Measurements from ENCODE around the gene AURKAIP1. TPM values are rescaled to one million over a fixed set of nuclear protein-coding genes. Genes with fewer than 3 reads are reported as not detected.

The AURKAIP1 gene
- total and polyA plus RNA-seq, 2 of the 13 experiments (the other 11 are each of a cell fraction or from before 2014, with no cell fraction given), result 69.5 to 175 TPM

DNA sequence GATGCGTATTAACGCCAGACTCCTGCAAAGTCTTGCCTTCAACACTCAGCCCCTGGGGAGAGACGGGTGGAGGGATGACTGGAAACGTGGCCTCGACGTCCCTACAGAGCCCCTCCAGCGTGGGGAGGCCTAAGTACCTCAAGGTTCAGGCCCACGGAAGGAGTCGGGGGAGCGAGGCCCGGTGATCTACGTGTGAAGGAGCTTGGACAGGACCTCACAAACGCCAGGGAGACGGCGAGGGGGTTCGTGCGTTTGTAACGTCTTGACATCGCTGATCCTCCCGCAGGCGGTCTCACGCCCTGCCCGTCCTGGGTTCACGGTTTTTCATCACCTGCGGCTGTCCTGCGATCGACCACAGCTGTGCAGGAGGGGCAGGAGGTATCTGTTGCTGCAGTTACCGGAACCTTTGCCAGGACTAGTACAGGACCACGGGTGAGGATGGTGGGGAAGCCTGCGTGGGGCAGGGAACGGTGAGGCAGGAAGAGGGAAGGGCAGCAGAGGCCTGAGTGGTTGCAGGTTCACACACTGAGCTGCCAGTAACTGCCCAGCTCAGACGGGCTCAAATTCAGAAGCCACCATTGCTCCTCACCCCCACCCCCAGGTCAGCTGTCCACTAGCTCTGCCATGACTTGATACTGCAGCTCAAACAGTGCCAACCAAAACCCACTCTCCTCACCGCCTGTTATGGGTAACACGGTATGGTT lies 25.0 kb upstream of the AURKAIP1 start:
- Histone ChIP-seq H4K20me1 (ENCODE audit: insufficient read depth, low read length) (peaks cover 17% of the 10 kb centered on the region), H3K4me1 (ENCODE audit: insufficient read depth, low read length) (peaks cover 56% of the 10 kb centered on the region), H3K27me3 (ENCODE audit: control insufficient read depth in 1 of 2, insufficient read depth in 2 of 2, low read length in 2 of 2) (no peaks in the 10 kb centered on the region), H3K36me3 (replicated peaks in 1 of 2; ENCODE audit: control insufficient read depth in 1 of 2, insufficient read depth in 2 of 2, low read length in 2 of 2) (peaks cover 10 to 42% of the 10 kb centered on the region in 2 experiments; a peak in 4 of 5 replicates), H2AFZ (ENCODE audit: low read length) (no peak overlapping the region), H3K4me2 (ENCODE audit: low read depth, low read length) (peak overlapping the region; percentile 94), H3K9me3 (ENCODE audit: low read length) (no peaks in the 10 kb centered on the region), H3K27ac (ENCODE audit: extremely low read length, insufficient read depth, low read length) (peak overlapping the region; percentile 85), H3K79me2 (ENCODE audit: insufficient read depth, low read length) (peaks cover 45% of the 10 kb centered on the region), H3K4me3 (replicated peaks in 1 of 3; ENCODE audit: insufficient read depth in 1 of 3, low read depth in 2 of 3, low read length in 3 of 3) (peak overlapping the region; percentile 75 to 95 (median 89)), H3K9ac (ENCODE audit: insufficient read depth, low read depth, low read length) (peak overlapping the region; percentile 90)
- ATAC-seq (peak; percentile 0; the same call in 2 of the 3 replicates), DNase-seq (ENCODE audit: low spot score) (no peak), FAIRE-seq (no peak)
- no TSS peak for BruUV-seq (replicated peaks)
- in situ Hi-C loops (cut with HindIII; ENCODE audit: extremely low pct_ligation_motif_present, low pct_unique_long_range_greater_than_20kb), result loop anchor here (5.0 kb wide), 1 partner anchor 37 kb away; the partner anchor contains the start of gene VWA1
- WGBS (ENCODE audit: low lambda C conversion rate), result 4% methylated on average over 19 of the region's 34 CpGs
- ChIA-PET POLR2A (interaction anchor here (0.7 to 12.4 kb wide), 15 partner anchors 8 to 111 kb away, joined by 3 to 355 read pairs (median 15); partner anchors contain the start of genes ANKRD65, ATAD3A, AURKAIP1 and DVL1), CTCF (ENCODE audit: low intra/inter-chr PET ratio, low total read pairs) (no interaction called here)
- intact Hi-C loops (cut with micrococcal nuclease; ENCODE audit: unreplicated experiment), result loop anchor here (2.0 kb wide), 1 partner anchor 23 kb away; no protein-coding TSS in a partner anchor
- TF ChIP-seq HNRNPUL1 (IDR thresholded peaks at IDR 0.05; ENCODE audit: low read depth, low read length), result no peak
- no peak for TF ChIP-seq FOXK2 (IDR thresholded peaks at IDR 0.05)
- TF ChIP-seq, protein P1, sequence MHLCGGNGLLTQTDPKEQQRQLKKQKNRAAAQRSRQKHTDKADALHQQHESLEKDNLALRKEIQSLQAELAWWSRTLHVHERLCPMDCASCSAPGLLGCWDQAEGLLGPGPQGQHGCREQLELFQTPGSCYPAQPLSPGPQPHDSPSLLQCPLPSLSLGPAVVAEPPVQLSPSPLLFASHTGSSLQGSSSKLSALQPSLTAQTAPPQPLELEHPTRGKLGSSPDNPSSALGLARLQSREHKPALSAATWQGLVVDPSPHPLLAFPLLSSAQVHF (CRISPR knock-in tag; IDR thresholded peaks at IDR 0.05), result 0 out of 2 replicates have a peak, but pooled peaks have one; percentile 6
- TF ChIP-seq, protein P2, sequence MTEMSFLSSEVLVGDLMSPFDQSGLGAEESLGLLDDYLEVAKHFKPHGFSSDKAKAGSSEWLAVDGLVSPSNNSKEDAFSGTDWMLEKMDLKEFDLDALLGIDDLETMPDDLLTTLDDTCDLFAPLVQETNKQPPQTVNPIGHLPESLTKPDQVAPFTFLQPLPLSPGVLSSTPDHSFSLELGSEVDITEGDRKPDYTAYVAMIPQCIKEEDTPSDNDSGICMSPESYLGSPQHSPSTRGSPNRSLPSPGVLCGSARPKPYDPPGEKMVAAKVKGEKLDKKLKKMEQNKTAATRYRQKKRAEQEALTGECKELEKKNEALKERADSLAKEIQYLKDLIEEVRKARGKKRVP (CRISPR knock-in tag; IDR thresholded peaks at IDR 0.05), result no peak
- no peak for TF ChIP-seq CC2D1A (CRISPR knock-in tag; IDR thresholded peaks at IDR 0.05)
- TF ChIP-seq ZNF564 (CRISPR knock-in tag; IDR thresholded peaks at IDR 0.05), result no peak
- TF ChIP-seq SUZ12 (IDR thresholded peaks at IDR 0.05; ENCODE audit: low read depth, low read length), result no peak
- no peak for TF ChIP-seq ATF7 (IDR thresholded peaks at IDR 0.05)
- no peak for TF ChIP-seq ATF7 (CRISPR knock-in tag; IDR thresholded peaks at IDR 0.05)
- TF ChIP-seq, protein P3, sequence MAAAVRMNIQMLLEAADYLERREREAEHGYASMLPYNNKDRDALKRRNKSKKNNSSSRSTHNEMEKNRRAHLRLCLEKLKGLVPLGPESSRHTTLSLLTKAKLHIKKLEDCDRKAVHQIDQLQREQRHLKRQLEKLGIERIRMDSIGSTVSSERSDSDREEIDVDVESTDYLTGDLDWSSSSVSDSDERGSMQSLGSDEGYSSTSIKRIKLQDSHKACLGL (CRISPR knock-in tag; IDR thresholded peaks at IDR 0.05), result no peak
- TF ChIP-seq GZF1 (CRISPR knock-in tag; IDR thresholded peaks at IDR 0.05), result 0 out of 2 replicates have a peak, but pooled peaks have one; percentile 37
- TF ChIP-seq ZBTB1 (CRISPR knock-in tag; IDR thresholded peaks at IDR 0.05; ENCODE audit: borderline replicate concordance), result no peak
- no peak; the same call in 1 of the 2 replicates for TF ChIP-seq ZNF512 (CRISPR knock-in tag; IDR thresholded peaks at IDR 0.05)
- TF ChIP-seq EED (CRISPR knock-in tag; IDR thresholded peaks at IDR 0.05), result 0 out of 2 replicates have a peak, but pooled peaks have one; percentile 49
- TF ChIP-seq ZBTB3 (CRISPR knock-in tag; IDR thresholded peaks at IDR 0.05; ENCODE audit: borderline replicate concordance, low read depth), result no peak
- no peak for TF ChIP-seq MLXIP (CRISPR knock-in tag; IDR thresholded peaks at IDR 0.05; ENCODE audit: borderline replicate concordance)
- no peak for TF ChIP-seq NFYC (CRISPR knock-in tag; IDR thresholded peaks at IDR 0.05)
